Panc1 (cell line): ENCODE data around the gene RAB27B. TPM values are rescaled to one million over a fixed set of nuclear protein-coding genes. Genes with fewer than 3 reads are reported as not detected.

Experiments used
- ATAC-seq: fragments of 200-7000 bp; cut with Tn5 transposase; 2 replicates; pipeline ENCODE4 v1.9.1; 2020; ENCODE audit warnings: mild to moderate bottlenecking, moderate library complexity
- BruUV-seq: library from RNA; stranded (reverse); fragments of 400-500 nt; replicated peaks from 2 replicates; lab custom pipeline; 2021; lab: Mats Ljungman, UMichigan
- CTCF ChIA-PET: fragments of 300-600 bp; sonication (Branson Sonifier 250); formaldehyde crosslinking; loops from one replicate; lab custom pipeline; 2022; ENCODE audit warnings: antibody characterized with exemption; lab: Charles Lee
- POLR2A ChIA-PET: fragments of 300-600 bp; sonication (Branson Sonifier 250); formaldehyde crosslinking; loops from one replicate; lab custom pipeline; 2022; ENCODE audit warnings: antibody characterized with exemption; lab: Charles Lee
- DNase-seq: peaks from one replicate; pipeline ENCODE4 v3.0.0-alpha.2; 2010; ENCODE audit warnings: low read depth, low spot score
- H3K27ac ChIP-seq: 2 replicates; pipeline ENCODE4 v1.5.1; 2011; ENCODE audit warnings: mild to moderate bottlenecking, low read length, inconsistent platforms
- H3K27me3 ChIP-seq: fragments of 200-500 bp; sonication (Bioruptor generic); 2 replicates; pipeline ENCODE4 v1.6.0; 2014; ENCODE audit warnings: low read length, inconsistent platforms; ENCODE audit not compliant: control insufficient read depth, insufficient read depth
- H3K36me3 ChIP-seq: fragments of 200-500 bp; sonication (Bioruptor generic); 2 replicates; pipeline ENCODE4 v1.5.1; 2014; ENCODE audit warnings: inconsistent platforms, mild to moderate bottlenecking, low read length, moderate library complexity; ENCODE audit not compliant: control insufficient read depth, insufficient read depth
- H3K4me1 ChIP-seq: 2 replicates; pipeline ENCODE4 v1.5.1; 2011; ENCODE audit warnings: inconsistent platforms, mild to moderate bottlenecking, low read length, moderate library complexity; ENCODE audit not compliant: control insufficient read depth, insufficient read depth
- H3K4me3 ChIP-seq, 2 experiments: 2 replicates each; pipeline ENCODE4 v1.5.1; 2011 to 2012; ENCODE audit warnings: low read depth in 2 of 2, low read length in 2 of 2, mild to moderate bottlenecking in 2 of 2, inconsistent platforms in 1 of 2, moderate library complexity in 1 of 2
- H3K9me3 ChIP-seq: fragments of 200-500 bp; sonication (Bioruptor generic); 2 replicates; pipeline ENCODE4 v1.5.1; 2014; ENCODE audit warnings: low read depth, mild to moderate bottlenecking, inconsistent platforms, low read length, moderate library complexity; ENCODE audit not compliant: control insufficient read depth, insufficient read depth
- POLR2AphosphoS5 ChIP-seq: IDR thresholded peaks from 2 replicates; pipeline ENCODE4 v1.6.1; 2012; ENCODE audit warnings: mild to moderate bottlenecking, low read depth, low read length, moderate library complexity
- SIN3A ChIP-seq: IDR thresholded peaks from 2 replicates; pipeline ENCODE4 v1.6.1; 2012; ENCODE audit warnings: low read depth, mild to moderate bottlenecking, low read length, moderate library complexity, borderline replicate concordance; ENCODE audit not compliant: insufficient read depth
- TCF7L2 ChIP-seq: IDR thresholded peaks from 2 replicates; pipeline ENCODE4 v1.6.1; 2011; ENCODE audit warnings: mild to moderate bottlenecking, low read depth, low read length, inconsistent platforms
- in situ Hi-C: cut with HindIII; loops from 2 replicates; pipeline ENCODE4 v1.10.0; 2016; ENCODE audit warnings: low sequenced_read_pairs, low pct_unique_long_range_greater_than_20kb
- intact Hi-C: fragments of 100-400 bp; cut with micrococcal nuclease; formaldehyde crosslinking; loops from one replicate; pipeline ENCODE4 v1.10.0; 2022; ENCODE audit not compliant: unreplicated experiment
- total RNA-seq: library from RNA; stranded (reverse); gene quantifications from one replicate; pipeline ENCODE4 v1.2.1, GENCODE V29; 2021; ENCODE audit not compliant: unreplicated experiment
- TF ChIP-seq, protein P1 (sequence below): fragments of 450-650 bp; IDR thresholded peaks from 2 replicates; pipeline ENCODE4 v1.5.1; 2017; ENCODE audit warnings: mild to moderate bottlenecking
- TF ChIP-seq, protein P2 (sequence below), 2 experiments: IDR thresholded peaks; 2 replicates each; pipeline ENCODE4 v1.6.1; 2011 to 2012; ENCODE audit warnings: low read depth in 2 of 2, control low read depth in 1 of 2, low read length in 1 of 2, mild to moderate bottlenecking in 1 of 2, moderate library complexity in 1 of 2; ENCODE audit not compliant: insufficient read depth in 1 of 2

Gene RAB27B
- total RNA-seq, 1 experiment from 2014 or later, result 3.9 TPM

DNA sequence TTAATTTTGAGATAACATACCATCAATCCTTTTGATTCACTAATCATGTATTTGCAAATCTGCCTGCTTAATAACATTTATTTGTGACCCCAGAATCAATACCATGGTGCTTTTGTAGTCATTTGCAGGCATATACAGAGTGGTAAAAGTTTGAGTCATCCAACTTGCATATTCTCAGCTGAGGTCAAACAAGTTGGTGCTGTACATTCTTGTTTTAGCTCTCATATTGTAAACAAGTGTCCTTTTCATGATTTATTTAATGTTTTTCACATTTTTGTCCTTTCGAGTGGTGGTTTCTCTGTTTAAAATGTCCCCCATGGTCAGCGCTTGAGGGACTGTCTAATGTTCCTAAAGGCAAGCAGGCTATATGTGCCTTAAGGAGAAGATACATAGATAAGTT, 17.5 kb downstream of the RAB27B start:
- CTCF ChIA-PET, result no interaction called here
- no peaks in the 10 kb centered on the region for H3K9me3 ChIP-seq
- no peak for DNase-seq
- POLR2A ChIA-PET, result no interaction called here
- BruUV-seq, result no TSS peak
- no peak for TF ChIP-seq SIN3A
- no peak for TF ChIP-seq POLR2AphosphoS5
- TF ChIP-seq, protein P1, sequence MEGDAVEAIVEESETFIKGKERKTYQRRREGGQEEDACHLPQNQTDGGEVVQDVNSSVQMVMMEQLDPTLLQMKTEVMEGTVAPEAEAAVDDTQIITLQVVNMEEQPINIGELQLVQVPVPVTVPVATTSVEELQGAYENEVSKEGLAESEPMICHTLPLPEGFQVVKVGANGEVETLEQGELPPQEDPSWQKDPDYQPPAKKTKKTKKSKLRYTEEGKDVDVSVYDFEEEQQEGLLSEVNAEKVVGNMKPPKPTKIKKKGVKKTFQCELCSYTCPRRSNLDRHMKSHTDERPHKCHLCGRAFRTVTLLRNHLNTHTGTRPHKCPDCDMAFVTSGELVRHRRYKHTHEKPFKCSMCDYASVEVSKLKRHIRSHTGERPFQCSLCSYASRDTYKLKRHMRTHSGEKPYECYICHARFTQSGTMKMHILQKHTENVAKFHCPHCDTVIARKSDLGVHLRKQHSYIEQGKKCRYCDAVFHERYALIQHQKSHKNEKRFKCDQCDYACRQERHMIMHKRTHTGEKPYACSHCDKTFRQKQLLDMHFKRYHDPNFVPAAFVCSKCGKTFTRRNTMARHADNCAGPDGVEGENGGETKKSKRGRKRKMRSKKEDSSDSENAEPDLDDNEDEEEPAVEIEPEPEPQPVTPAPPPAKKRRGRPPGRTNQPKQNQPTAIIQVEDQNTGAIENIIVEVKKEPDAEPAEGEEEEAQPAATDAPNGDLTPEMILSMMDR, result no peak
- TF ChIP-seq TCF7L2, result no peak
- TF ChIP-seq, protein P2, sequence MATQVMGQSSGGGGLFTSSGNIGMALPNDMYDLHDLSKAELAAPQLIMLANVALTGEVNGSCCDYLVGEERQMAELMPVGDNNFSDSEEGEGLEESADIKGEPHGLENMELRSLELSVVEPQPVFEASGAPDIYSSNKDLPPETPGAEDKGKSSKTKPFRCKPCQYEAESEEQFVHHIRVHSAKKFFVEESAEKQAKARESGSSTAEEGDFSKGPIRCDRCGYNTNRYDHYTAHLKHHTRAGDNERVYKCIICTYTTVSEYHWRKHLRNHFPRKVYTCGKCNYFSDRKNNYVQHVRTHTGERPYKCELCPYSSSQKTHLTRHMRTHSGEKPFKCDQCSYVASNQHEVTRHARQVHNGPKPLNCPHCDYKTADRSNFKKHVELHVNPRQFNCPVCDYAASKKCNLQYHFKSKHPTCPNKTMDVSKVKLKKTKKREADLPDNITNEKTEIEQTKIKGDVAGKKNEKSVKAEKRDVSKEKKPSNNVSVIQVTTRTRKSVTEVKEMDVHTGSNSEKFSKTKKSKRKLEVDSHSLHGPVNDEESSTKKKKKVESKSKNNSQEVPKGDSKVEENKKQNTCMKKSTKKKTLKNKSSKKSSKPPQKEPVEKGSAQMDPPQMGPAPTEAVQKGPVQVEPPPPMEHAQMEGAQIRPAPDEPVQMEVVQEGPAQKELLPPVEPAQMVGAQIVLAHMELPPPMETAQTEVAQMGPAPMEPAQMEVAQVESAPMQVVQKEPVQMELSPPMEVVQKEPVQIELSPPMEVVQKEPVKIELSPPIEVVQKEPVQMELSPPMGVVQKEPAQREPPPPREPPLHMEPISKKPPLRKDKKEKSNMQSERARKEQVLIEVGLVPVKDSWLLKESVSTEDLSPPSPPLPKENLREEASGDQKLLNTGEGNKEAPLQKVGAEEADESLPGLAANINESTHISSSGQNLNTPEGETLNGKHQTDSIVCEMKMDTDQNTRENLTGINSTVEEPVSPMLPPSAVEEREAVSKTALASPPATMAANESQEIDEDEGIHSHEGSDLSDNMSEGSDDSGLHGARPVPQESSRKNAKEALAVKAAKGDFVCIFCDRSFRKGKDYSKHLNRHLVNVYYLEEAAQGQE (IDR thresholded peaks at IDR 0.05; ENCODE audit: insufficient read depth in 1 of 2, low read depth in 2 of 2, low read length in 1 of 2), result no peak
- H3K27ac ChIP-seq, result no peak overlapping the region
- ATAC-seq, result no peak
- in situ Hi-C loops, result no loop called here
- no peaks in the 10 kb centered on the region for H3K27me3 ChIP-seq
- no peaks in the 10 kb centered on the region for H3K36me3 ChIP-seq
- intact Hi-C loops, result no loop called here
- no peaks in the 10 kb centered on the region for H3K4me1 ChIP-seq
- H3K4me3 ChIP-seq, result no peak overlapping the region

DNA sequence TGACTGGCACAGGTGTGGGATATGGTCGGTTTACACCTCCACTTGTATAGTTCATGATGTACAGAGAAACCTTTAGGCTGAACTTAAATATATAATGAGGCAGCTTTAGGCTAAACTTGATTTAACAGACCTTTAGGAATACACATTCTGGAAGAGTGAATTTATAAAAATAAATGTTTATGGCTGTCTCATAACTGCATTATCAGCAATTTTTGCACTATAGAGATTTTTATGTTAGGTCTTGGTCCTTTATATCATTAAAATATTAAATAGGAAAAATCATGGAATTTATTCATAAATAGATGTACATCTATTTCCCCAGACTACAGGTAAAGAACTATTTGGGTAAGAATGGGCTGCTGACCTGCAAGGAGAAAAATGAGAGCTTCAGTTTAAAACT, 19.8 kb downstream of the RAB27B start:
- DNase-seq (no peak), ATAC-seq (no peak)
- BruUV-seq, result no TSS peak
- in situ Hi-C loops, result no loop called here
- Histone ChIP-seq H3K36me3 (no peaks in the 10 kb centered on the region), H3K27ac (no peak overlapping the region), H3K9me3 (no peaks in the 10 kb centered on the region), H3K27me3 (no peaks in the 10 kb centered on the region), H3K4me1 (no peaks in the 10 kb centered on the region), H3K4me3 (no peak overlapping the region)
- no peak for TF ChIP-seq POLR2AphosphoS5
- TF ChIP-seq, protein P2 (IDR thresholded peaks at IDR 0.05; ENCODE audit: insufficient read depth in 1 of 2, low read depth in 2 of 2, low read length in 1 of 2), result no peak
- TF ChIP-seq SIN3A, result no peak
- TF ChIP-seq, protein P1, result no peak
- no peak for TF ChIP-seq TCF7L2
- intact Hi-C loops, result no loop called here
- CTCF ChIA-PET, result no interaction called here
- POLR2A ChIA-PET, result no interaction called here
